Renal pelvis (tissue), 4 donors: Measurements from ENCODE around the gene DNPEP. TPM values are rescaled to one million over a fixed set of nuclear protein-coding genes. Genes with fewer than 3 reads are reported as not detected.
"Not testable (repeated sequence)": the region's sequence is repeated elsewhere in the genome, so short reads cannot be mapped to it uniquely, and the experiment has no call there.

ENCODE experiments used
- DNase-seq: peaks from one replicate; pipeline ENCODE4 v3.0.0-alpha.2; 2013
- polyA plus RNA-seq, 3 donors: library from polyadenylated mRNA; unstranded; fragments of 120-200 nt; gene quantifications; one replicate each; pipeline ENCODE4 v1.2.1, GENCODE V29; 2013; ENCODE audit not compliant: insufficient read length in 3 of 3

Gene DNPEP
- polyA plus RNA-seq, 3 donors, result 64.4 to 91.2 (median 66.4) TPM

GRCh38 chr2:219423652-219424377 lies 36.1 kb upstream of the DNPEP start:
- no peak for DNase-seq

GRCh38 chr2:219422952-219423534 lies 35.3 kb upstream of the DNPEP start:
- DNase-seq, result no peak

DNA sequence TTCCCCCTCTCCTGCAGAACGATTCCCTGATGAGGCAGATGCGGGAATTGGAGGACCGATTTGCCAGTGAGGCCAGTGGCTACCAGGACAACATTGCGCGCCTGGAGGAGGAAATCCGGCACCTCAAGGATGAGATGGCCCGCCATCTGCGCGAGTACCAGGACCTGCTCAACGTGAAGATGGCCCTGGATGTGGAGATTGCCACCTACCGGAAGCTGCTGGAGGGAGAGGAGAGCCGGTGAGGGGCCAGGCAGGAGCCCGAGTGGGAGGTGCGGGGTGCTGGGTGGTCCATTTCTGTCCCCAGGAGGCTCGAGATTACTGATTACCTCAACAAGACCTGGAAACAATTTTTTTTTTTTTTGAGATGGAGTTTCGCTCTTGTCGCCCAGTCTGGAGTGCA lies 33.6 kb upstream of the DNPEP start:
- DNase-seq, result no peak

DNA sequence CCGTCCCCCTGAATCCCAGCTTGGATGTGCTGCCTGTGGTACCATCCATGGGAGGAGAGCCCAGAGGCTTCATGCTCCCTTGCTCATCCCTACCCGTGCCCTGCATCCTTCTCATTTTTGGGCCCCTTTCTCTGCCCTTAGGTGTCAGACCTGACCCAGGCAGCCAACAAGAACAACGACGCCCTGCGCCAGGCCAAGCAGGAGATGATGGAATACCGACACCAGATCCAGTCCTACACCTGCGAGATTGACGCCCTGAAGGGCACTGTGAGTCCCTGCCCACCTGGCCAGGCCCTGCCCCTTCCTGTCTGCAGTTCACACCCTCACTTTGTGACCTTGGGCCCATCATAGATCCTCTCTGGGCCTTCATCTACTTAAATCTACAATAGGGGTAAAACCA lies 33.0 kb upstream of the DNPEP start:
- DNase-seq, result no peak

DNA sequence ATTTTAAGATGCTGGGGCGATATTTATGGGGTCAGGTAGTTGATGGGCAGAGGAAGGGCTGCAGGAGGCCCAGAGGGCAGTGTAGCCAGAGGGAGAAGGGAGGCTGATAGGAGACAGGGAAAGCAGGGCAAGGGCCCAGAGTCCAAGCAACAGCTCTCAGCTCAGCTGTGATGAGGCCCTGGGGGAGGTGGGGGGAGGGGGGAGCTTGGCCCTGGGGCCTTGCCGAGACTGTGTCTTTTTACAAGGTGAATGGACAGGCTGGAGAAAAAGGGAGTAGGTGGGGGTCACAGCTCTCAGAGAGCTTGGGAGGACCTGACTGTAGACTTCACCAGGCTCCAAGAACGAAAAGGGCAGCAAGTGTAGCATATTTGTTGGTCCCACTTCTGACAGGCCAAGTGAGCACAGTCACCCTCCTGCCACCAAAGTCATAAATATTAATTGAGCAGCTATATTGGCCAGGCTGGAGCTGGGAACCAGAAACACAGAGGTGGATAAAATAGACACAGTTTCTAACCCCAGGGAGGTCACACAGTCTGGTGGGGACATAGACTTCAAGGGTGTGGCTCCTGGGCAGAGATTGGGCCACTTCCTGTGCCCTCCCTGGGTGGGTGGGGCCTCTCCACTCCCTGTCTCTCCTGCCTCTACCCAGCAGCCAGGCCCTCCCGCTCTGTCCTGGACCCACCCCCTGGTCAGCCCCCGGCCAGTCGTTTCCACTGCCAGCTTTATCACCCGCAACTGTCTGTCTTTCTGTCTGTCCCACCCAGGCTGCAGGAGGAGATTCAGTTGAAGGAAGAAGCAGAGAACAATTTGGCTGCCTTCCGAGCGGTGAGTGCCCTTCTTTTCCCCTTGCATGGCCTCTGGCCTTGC lies 31.9 kb upstream of the DNPEP start:
- DNase-seq, result no peak

- DNase-seq, result no peak
Measured at GRCh38 chr2:219419012-219419324, 31.3 kb upstream of the DNPEP start.

- DNase-seq, result no peak
Measured at GRCh38 chr2:219418155-219419011, 30.7 kb upstream of the DNPEP start, which contains the start of gene DES. Gene DES, plus strand, starts transcription at chr2:219418377. Its CDS starts 86 bp downstream, at chr2:219418463.

DNA sequence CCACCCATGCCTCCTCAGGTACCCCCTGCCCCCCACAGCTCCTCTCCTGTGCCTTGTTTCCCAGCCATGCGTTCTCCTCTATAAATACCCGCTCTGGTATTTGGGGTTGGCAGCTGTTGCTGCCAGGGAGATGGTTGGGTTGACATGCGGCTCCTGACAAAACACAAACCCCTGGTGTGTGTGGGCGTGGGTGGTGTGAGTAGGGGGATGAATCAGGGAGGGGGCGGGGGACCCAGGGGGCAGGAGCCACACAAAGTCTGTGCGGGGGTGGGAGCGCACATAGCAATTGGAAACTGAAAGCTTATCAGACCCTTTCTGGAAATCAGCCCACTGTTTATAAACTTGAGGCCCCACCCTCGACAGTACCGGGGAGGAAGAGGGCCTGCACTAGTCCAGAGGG lies 29.7 kb upstream of the DNPEP start:
- DNase-seq, result no peak

GRCh38 chr2:219416938-219417337 lies 29.2 kb upstream of the DNPEP start:
- no peak for DNase-seq

GRCh38 chr2:219416235-219416602 lies 28.5 kb upstream of the DNPEP start:
- DNase-seq, result no peak

- DNase-seq, result no peak
Measured at GRCh38 chr2:219415580-219416234, 28.0 kb upstream of the DNPEP start.

- no peak for DNase-seq
Measured at GRCh38 chr2:219414857-219415256, 27.1 kb upstream of the DNPEP start.

DNA sequence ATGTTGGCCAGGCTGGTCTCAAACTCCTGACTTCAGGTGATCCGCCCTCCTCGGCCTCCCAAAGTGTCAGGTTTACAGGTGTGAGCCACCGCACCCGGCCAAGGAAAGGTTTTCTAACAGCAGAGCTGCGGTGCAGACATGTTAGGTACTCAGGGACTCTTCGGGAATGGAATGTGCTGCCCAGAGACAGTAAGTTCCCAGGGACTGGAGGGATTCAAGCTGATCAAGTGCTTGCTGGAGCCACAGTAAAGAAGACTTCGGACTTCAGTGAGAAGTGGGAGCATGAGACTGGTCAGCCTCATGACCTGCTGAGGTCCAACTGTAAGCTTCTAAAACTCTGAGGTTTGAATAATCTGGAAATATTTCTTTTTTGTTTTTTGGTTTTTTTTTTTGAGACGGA lies 22.7 kb upstream of the DNPEP start:
- DNase-seq, result no peak

DNA sequence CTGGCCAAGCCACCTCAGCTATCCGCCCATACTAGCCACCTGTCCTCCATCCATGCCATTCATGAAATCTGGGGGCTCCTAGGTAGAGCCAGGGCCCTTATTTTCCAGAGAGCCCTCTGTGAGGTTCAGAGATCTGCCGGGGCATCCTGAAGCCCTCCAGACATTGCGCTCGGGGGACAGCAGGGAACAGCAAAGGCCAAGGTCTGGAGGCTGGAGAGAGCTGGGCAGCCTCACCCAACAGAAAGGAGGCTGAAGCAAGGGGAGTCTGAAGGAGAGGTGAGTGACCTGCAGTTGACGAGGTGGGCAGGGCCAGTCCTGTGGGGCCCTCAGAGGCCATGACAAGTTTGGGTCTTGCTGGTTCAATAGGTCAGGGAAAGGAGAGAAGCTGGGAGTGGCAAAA lies 21.9 kb upstream of the DNPEP start:
- DNase-seq, result no peak

DNA sequence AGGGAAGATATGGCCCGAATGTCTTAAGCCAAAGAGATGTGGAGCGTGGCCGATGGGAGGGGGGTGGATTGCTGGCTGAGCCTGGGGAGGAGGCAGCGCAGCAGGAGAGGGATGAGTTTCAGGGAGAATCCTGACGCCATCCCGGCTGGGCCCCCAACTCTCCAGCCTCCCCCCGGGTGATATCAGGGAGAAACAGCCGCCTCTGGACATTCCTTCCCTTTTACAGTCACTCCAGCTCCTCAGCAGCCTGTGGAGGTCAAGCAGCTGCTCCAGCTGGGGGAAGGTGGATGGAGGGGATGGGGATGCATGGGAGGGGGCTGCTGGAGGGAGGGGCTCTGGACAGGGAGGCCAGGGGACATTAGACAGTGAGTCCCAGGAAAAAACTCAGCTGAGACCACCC lies 20.9 kb upstream of the DNPEP start:
- peak; percentile 17 for DNase-seq

- no peak for DNase-seq
Measured at GRCh38 chr2:219408204-219408603, 20.5 kb upstream of the DNPEP start.

GRCh38 chr2:219407343-219407742 lies 19.6 kb upstream of the DNPEP start:
- DNase-seq, result not testable (repeated sequence)

DNA sequence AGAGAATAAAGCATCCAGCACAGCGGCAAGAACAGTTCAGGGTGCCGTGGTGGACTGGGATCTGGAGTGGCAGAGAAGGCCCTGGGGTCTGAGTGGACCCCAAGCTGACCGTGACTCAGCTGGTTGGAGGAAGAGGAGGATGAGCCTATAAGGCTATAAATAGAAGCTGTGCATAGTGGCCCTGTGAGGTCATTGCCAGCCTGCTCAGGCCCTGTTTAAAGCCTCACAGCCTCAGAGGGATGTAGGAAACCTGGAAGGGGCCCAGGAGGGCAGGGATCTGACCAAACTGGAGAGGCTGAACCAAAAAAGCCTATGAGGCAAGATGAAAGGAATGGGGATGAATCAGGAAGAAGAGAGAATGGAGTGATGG lies 19.1 kb upstream of the DNPEP start:
- no peak for DNase-seq

- no peak for DNase-seq
Measured at GRCh38 chr2:219405958-219406860, 18.5 kb upstream of the DNPEP start.

DNA sequence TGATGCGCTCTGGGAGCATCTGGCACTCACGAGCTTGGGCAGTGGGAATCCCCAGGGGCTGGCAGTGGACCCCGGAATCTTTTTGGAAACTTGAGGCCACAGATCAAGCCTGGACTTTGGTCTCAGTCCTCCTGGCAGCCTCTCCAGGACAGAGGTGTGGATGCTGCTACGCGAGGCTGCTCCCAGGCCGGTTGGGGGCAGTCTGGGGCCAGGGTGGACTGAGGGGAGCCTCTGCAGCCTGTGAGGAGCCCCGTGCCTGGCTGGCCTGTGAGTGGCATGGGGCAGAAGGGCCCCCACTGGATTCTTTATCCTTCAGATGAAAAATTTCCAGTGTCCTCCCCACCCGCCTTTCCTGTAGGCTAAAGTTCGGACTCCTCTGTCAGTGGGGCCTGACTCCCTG lies 17.7 kb upstream of the DNPEP start:
- DNase-seq, result no peak

DNA sequence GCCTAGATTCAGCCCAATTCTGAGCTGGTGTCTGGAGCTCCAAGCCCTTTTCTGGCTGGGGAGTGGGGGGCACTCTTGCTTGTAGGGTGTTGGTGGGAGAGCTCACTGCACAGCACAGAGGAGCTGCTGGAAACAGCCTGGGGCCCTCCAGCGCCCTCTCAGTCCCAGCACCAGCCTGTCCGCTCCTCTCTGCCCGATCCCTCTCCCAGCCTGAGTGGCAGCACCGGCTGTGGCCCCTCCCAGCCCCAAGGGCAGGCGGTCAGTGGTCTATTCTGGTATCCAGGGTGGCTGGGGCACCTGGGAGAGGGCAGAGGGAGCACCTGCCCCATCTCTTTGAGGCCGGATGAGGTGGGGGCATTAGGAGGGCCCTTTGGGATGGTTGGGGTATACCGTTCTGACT lies 17.2 kb upstream of the DNPEP start:
- DNase-seq, result no peak
